Glomerular endothelial cell (primary cell): ENCODE data around the gene GBP6. TPM values are rescaled to one million over a fixed set of nuclear protein-coding genes. Genes with fewer than 3 reads are reported as not detected.
"Not testable (repeated sequence)": the region's sequence is repeated elsewhere in the genome, so short reads cannot be mapped to it uniquely, and the experiment has no call there.

Experiments used
- DNase-seq: peaks from one replicate; pipeline ENCODE4 v3.0.0-alpha.2; 2011; ENCODE audit warnings: low read depth, low spot score; ENCODE audit errors: extremely low read depth
- total RNA-seq: library from RNA; depleted of rRNA; stranded (reverse); fragments of >200 nt; gene quantifications from 2 replicates; pipeline ENCODE4 v1.2.3, GENCODE V29; 2015

The GBP6 gene
- total RNA-seq, 1 donor from 2014 or later = not detected

GRCh38 chr1:89367221-89367620 is 3.4 kb downstream of the GBP6 start:
- DNase-seq = no peak

DNA sequence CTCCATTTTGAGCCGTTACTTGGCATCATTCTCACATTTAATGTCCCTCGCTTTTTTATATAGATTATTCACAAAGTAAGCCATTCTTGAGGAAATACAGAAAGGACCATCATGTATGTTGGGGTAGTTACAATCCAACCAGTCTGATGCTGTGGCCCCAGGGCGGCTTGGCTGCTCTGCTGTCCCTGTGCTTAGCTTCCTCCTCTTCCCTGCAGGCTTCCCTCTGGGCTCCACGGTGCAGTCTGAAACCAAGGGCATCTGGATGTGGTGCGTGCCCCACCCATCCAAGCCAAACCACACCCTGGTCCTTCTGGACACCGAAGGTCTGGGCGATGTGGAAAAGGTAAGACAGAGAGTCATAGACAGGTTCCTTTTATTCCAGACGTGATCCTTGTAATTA is 5.5 kb downstream of the GBP6 start:
- DNase-seq = no peak

DNA sequence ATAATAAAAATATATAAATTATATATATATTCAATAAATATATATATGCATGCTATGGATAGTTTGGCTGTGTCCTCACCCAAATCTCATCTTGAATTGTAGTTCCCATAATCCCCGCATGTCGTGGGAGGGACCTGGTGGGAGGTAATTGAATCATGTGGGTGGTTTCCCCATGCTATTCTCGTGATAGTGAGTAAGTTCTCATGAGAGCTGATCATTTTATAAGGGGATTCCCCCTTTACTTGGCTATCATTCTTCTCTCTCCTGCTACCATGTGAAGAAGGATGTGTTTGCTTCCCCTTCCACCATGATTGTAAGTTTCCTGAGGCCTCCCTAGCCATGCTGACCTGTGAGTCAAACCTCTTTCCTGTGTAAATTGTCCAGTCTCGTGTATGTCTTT is 10.0 kb downstream of the GBP6 start:
- not testable (repeated sequence) for DNase-seq

GRCh38 chr1:89378001-89378400 is 14.1 kb downstream of the GBP6 start:
- no peak for DNase-seq

DNA sequence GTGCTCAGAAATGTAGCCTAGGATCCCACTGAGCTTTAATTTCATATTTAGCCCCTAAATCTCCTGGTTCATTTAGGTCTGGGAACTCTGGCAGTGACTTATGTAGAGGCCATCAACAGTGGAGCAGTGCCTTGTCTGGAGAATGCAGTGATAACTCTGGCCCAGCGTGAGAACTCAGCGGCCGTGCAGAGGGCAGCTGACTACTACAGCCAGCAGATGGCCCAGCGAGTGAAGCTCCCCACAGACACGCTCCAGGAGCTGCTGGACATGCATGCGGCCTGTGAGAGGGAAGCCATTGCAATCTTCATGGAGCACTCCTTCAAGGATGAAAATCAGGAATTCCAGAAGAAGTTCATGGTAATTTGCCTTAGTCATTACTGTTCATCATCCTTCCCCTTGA is 17.8 kb downstream of the GBP6 start:
- no peak for DNase-seq

GRCh38 chr1:89382479-89382878 is 18.6 kb downstream of the GBP6 start:
- no peak for DNase-seq

GRCh38 chr1:89383185-89383584 is 19.3 kb downstream of the GBP6 start:
- DNase-seq = no peak

GRCh38 chr1:89390707-89391106 is 26.8 kb downstream of the GBP6 start:
- no peak for DNase-seq

GRCh38 chr1:89391686-89392085 is 27.8 kb downstream of the GBP6 start:
- DNase-seq = no peak

GRCh38 chr1:89394851-89395250 is 31.0 kb downstream of the GBP6 start:
- DNase-seq = no peak

- no peak for DNase-seq
These were observed 33.0 kb downstream of the GBP6 start for GRCh38 chr1:89396902-89397301.

DNA sequence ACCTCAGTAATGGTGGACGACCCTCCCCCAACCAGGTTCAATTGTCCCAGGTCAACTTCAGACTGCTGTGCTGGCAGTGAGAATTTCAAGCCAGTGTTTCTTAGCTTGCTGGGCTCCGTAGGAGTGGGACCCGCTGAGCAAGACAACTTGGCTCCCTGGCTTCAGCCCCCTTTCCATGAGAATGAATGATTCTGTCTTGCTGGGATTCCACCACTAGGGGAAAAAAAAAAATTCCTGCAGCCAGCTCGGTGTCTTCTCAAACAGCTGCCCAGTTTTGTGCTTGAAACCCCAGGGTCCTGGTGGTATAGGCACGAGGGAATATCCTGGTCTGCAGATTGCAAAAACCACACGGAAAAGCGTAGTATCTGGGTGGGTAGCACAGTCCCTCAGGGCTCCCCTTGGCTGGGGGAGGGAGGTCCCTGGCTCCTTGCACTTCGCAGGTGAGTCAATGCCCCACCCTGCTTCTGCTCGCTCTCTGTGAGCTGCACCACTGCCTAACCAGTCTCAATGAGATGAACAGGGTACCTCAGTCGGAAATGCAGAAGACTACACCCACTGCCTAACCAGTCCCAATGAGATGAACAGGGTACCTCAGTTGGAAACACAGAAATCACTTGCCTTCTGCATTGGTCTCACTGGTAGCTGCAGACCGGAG is 41.5 kb downstream of the GBP6 start:
- DNase-seq = no peak

- no peak for DNase-seq
These were observed 43.5 kb downstream of the GBP6 start for GRCh38 chr1:89407360-89407759.

- not testable (repeated sequence) for DNase-seq
These were observed 43.9 kb downstream of the GBP6 start for GRCh38 chr1:89407768-89408167.

DNA sequence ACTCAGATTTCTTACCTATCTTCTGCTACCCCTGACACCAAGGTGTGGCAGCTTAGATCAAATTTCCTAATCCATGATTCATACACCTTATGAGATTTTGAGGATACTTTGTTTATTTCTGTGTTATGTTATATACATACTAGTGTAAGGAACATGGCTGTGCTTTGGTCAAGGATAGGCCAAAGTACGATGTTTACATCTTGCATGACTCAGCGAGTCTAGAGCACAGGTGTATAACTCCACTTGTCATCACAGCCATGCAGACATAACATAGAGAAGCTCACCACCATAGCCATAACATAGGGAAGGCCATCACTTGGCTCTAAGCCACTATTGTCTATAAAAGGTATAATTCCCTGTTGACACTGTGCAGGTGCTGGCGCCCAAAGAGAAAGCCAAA is 61.2 kb downstream of the GBP6 start:
- no peak for DNase-seq

- DNase-seq = no peak
These were observed 65.2 kb downstream of the GBP6 start for GRCh38 chr1:89429062-89429461.

DNA sequence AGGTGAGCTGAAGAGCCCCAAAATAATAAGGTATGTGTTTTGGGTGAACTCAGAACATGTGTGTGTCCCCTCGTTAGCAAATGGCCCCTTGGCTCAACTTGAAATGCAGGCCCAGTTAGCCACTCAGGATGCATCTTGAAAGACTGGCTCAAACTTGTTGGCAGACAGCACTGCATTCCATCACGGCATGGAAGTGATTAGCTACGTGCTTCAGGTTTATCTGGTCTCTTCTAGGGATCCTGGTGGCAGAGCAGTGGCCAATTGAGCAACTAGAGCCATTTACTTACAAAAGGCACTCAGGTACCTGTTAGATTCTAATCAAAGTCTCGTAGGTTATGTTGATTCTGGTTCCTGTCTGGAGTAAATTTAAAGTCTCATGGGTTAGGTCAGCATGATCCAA is 65.8 kb downstream of the GBP6 start:
- not testable (repeated sequence) for DNase-seq

- DNase-seq = no peak
These were observed 69.6 kb downstream of the GBP6 start for GRCh38 chr1:89433421-89433820.

GRCh38 chr1:89434058-89434780 is 70.4 kb downstream of the GBP6 start:
- DNase-seq = not testable (repeated sequence)
